NCI-H82 treated with DMSO at 0.1 percent for 48 hours (cell line): ENCODE results near the gene LFNG.
"Not testable (repeated sequence)": the region's sequence is repeated elsewhere in the genome, so short reads cannot be mapped to it uniquely, and the experiment has no call there.

ENCODE experiments used
- DNase-seq: peaks from one replicate; lab custom pipeline; 2025; ENCODE audit not compliant: unreplicated experiment; lab: John Stamatoyannopoulos, UW

The LFNG gene

GRCh38 chr7:2542011-2542915, 22.7 kb downstream of the LFNG start:
- DNase-seq = no peak

- DNase-seq = no peak
These were observed 23.6 kb downstream of the LFNG start for GRCh38 chr7:2542916-2543871.

- DNase-seq = no peak
These were observed 25.1 kb downstream of the LFNG start for GRCh38 chr7:2544541-2545188.

DNA sequence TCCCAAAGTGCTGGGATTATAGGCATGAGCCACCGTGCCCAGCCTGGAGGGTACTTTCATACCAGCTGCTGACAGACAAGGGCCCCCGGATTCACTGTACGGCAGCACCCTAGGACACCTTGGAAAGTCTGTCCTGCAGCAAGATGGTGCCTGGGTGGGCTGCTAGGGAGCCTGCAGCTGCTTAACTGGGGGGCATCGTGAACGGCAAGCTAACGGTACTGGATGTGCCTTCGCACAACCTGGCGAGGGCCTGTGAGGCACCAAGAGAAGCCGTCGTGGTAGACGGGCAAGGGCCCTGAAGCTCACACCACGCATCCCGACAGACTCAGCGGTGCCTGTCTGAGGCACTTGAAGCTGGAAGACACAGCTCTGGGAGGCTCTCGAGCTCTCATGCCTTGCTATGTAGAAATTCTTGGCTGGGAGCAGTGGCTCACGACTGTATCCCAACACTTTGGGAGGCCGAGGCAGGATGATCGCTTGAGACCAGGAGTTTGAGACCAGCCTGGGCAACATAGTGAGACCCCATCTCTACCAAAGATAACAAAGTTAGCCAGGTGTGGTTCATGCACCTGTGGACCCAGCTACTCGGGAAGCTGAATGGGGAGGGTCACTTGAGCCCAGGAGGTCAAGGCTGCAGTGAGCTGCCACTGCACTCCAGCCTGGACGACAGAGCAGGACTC, 26.3 kb downstream of the LFNG start:
- DNase-seq = no peak

DNA sequence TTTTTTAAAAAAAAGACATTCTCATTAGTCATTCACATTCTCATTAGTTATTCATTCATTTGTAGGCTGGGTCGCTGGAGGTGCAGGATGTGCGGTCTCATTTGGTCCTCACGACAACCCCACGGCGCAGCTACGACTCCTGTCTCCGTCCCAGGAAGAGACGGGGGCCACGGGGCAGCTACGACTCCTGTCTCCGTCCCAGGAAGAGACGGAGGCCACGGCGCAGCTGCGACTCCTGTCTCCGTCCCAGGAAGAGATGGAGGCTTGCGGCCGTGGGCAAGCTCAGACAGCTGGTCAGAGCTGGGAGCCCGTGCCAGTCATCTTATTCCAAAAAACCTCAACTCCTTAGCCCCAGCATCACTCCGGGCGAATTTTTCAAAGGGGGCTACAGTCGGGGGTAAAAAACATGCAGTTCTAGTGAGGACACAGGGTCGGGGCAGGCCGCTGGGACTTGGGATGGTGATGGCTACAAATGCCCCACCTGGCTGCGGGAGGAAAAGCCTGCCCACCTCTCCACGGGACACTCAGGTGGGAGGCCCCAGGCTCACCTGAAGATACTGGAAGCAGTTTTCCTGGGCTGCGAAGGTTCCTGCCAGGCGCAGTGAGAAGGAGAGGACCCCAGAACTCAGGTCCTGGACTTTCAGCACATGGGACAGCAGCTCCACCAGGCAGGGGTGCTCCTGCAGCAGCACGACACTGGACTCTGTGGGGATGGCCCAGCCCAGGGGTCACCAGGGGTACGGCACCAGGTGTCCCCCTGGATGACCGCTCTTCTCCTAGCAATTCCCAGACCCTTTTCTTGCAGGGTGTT, 27.4 kb downstream of the LFNG start:
- DNase-seq = no peak

- DNase-seq = no peak
These were observed 31.8 kb downstream of the LFNG start for GRCh38 chr7:2551418-2551817.

DNA sequence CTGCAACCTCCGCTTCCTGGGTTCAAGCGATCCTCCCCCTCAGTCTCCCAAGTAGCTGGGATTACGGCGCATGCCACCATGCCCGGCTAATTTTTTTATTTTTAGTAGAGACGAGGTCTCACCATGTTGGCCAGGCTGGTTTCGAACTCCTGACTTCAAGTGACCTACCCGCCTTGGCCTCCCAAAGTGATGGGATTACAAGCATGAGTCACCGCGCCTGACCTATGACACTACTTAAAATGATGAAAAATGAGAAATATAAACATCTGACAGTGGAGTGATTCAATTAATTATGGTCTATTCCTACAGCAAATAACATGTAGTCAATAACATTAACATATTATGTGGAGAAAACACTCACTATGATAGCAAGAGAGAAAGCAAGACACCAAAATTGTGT, 33.5 kb downstream of the LFNG start:
- no peak for DNase-seq

DNA sequence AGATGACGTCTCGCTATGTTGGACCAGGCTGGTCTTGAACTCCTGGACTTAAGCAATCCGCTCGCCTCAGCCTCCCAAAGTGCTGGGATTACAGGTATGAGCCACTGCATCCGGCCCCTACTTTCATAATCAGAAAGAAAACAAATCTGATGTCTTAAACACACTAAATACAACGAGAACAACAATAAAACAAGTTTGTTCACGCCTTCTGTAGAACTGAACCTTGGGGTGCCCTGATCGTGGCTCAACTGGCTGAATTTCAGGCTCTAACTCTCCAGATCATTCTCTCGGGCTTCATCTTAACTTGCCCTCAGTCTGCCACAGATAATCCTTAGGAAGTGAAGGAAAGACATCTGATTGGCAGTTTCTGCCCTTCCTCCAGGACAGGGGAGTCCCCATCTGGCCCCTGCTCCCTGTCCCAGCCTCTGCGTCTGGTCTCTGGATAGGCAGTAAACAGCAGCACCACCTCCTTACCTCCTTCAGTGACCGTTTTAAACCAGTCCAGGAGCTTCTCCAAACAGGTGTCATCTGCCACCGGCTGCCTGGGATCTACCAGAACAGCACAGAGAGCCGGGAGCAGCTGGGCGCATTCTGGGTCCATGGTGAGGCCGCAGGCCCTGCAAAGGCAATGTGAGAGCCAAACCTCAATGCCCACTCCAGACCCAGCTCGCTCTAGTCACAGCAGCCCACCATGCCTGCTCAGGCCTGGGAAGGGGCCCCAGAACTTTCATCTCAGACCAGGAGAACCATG, 34.4 kb downstream of the LFNG start:
- peak; percentile 74 for DNase-seq

- no peak for DNase-seq
These were observed 35.1 kb downstream of the LFNG start for GRCh38 chr7:2554661-2555111.

DNA sequence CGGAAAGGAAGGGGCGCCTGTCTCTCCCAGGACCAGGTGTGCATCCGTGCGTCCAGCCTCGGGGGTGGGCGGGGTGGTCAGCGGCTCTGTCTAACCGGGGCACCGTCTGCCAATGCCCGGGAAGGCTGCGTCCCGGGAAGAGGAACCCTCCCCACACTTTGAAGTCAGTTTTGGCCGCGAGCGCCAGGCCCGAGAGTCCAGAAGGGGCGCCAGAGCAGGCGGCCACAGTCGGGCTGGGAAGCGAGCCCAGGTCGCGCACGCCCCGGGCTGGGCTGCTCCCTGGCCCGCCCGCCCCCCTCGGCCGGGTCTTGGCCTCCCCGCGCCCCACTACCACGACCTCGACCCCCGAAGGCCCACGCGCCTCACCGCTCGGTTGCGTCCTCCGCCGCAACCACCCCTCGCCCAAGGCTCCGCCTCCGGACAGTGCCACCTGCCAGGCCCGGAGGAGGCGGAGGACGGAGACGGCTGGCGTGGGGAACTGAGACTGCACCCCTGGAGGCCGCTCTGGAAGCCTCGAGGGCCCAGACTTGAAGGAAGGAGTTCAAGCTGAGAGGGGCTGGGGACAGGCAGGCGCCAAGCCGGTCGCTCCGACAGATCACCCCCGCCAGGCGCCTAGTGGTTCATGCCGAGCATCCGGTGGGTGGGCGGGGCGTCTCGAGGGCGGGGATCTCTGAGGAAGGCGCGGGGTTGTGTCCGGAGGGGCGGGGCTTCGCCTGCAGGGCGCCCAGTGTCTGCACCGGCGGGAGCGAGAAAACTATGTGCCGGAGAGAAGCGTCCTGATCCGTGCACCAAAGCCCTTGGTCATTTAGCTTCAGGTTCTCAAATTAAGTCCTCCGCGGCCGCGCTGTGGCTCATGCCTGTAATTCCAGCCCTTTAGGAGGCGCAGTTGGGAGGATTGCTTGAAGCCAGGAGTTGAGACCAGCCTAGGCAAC, 35.8 kb downstream of the LFNG start, which contains the start of gene BRAT1:
Gene BRAT1, minus strand, starts transcription at position 404 of the 932 bp plus-strand sequence. CDS start 1,093 bp downstream, outside the sequence.
- peak; percentile 95 for DNase-seq

DNA sequence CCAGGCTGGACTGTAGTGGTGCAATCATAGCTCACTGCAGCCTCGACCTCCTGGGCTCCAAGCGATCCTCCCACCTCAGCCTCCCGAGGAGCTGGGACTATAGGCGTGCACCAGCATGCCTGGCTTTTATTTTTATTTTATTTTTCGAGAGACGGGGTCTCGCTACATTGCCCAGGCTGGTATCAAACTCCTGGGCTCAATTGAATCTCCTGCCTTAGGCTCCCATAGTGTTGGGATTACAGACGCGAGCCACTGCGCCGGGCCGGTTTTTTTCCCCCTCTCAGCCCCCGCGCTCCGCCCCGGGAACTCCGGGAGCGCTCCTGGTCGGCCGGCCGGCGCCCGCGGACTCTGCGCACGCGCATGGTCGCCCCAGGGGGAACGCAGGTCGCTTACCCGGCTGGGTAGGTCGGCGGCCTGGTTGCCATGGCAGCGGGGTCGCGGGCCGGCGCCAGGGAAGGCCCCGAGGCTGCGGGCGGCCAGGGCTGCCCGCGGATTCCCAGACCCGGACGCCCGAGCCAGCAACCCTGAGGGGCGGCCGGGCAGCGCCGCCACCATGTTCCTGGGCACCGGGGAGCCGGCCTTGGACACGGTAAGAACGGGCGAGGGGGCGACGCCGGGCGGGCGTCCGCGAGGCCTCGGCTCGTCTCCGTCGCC, 39.2 kb downstream of the LFNG start, which contains the start of gene IQCE:
Gene IQCE, plus strand, starts transcription at position 351 of the 654 bp plus-strand sequence. Its CDS starts 203 bp downstream, at position 554.
- peak; percentile 59 for DNase-seq

GRCh38 chr7:2559283-2559950, 39.8 kb downstream of the LFNG start:
- DNase-seq = no peak

DNA sequence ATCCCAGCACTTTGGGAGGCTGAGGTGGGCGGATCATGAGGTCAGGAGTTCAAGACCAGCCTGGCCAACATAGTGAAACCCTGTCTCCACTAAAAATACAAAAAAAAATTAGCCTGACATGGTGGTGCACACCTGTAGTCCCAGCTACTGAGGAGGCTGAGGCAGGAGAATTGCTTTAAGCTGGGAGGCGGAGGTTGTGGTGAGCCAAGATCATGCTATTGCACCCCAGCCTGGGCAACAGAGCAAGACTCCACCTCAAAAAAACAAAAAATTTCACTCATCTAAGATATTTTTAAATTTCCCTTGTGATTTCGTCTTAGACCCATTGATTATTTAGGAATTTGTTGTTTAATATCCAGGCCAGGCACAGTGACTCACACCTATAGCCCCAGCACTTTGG, 44.4 kb downstream of the LFNG start:
- not testable (repeated sequence) for DNase-seq

GRCh38 chr7:2564970-2565540, 45.5 kb downstream of the LFNG start:
- DNase-seq = no peak

DNA sequence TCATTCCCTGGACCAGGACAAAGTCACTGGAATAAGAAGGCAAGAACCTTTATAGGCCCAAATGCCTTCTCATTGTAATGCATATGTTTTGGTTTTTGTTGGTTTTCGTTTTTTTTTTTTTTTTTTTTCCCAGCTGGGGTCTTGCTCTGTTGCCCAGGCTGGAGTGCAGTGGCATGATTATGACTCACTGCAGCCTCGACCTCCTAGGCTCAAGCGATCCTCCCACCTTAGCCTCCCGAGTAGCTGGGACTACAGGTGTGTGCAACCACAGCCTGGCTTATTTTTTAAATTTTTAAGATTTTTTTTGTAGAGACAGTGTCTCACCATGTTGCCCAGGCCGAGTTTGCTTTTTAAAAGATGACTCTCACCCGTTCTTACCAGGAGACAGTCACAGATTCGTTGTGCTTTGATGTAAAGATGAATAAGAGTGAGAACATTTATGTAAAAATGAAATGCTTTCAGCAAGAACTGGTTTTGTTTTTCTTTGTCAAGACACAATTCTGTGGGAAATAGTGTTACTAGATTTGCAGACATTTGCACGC, 46.8 kb downstream of the LFNG start:
- DNase-seq = no peak
